ENCODE data around the gene GALNT15. TPM values are rescaled to one million over a fixed set of nuclear protein-coding genes. Genes with fewer than 3 reads are reported as not detected.

Gene GALNT15
- polyA plus RNA-seq, 1 donor, result 0.78 TPM

GRCh38 chr3:16151109-16151508, 23.4 kb upstream of the GALNT15 start:
- no peak for DNase-seq
- WGBS (ENCODE audit: insufficient coverage, low lambda C conversion rate), result no CpG with 5 or more reads among the region's 4 CpGs

GRCh38 chr3:16168211-16168610, 6.3 kb upstream of the GALNT15 start:
- Histone ChIP-seq H3K4me3 (ENCODE audit: low read length) (no peak overlapping the region), H3K27me3 (ENCODE audit: control insufficient read depth, insufficient read depth, low read length) (no peaks in the 10 kb centered on the region), H3K27ac (ENCODE audit: low read length) (no peak overlapping the region), H3K4me1 (ENCODE audit: control insufficient read depth, insufficient read depth, low read length) (no peaks in the 10 kb centered on the region), H3K9me3 (ENCODE audit: control insufficient read depth, low read depth, low read length) (no peaks in the 10 kb centered on the region), H3K36me3 (ENCODE audit: control insufficient read depth, insufficient read depth, low read length) (no peaks in the 10 kb centered on the region)
- DNase-seq, result no peak
- 100% methylated on average over 2 of the region's 6 CpGs for WGBS (ENCODE audit: insufficient coverage, low lambda C conversion rate)

More at GRCh38 chr3:16151109-16151508, 23.4 kb upstream of the GALNT15 start:
- Histone ChIP-seq H3K36me3 (ENCODE audit: control insufficient read depth, insufficient read depth, low read length) (no peaks in the 10 kb centered on the region), H3K27ac (ENCODE audit: low read length) (no peak overlapping the region), H3K27me3 (ENCODE audit: control insufficient read depth, insufficient read depth, low read length) (no peaks in the 10 kb centered on the region), H3K4me3 (ENCODE audit: low read length) (no peak overlapping the region), H3K9me3 (ENCODE audit: control insufficient read depth, low read depth, low read length) (no peaks in the 10 kb centered on the region), H3K4me1 (ENCODE audit: control insufficient read depth, insufficient read depth, low read length) (no peaks in the 10 kb centered on the region)

- no peak overlapping the region for H3K4me3 ChIP-seq (ENCODE audit: low read length)
- WGBS (ENCODE audit: insufficient coverage, low lambda C conversion rate), result no CpG with 5 or more reads among the region's 2 CpGs
- H3K36me3 ChIP-seq (ENCODE audit: control insufficient read depth, insufficient read depth, low read length), result no peaks in the 10 kb centered on the region
- peaks cover 7% of the 10 kb centered on the region for H3K27me3 ChIP-seq (ENCODE audit: control insufficient read depth, insufficient read depth, low read length)
- no peak overlapping the region for H3K27ac ChIP-seq (ENCODE audit: low read length)
- no peaks in the 10 kb centered on the region for H3K4me1 ChIP-seq (ENCODE audit: control insufficient read depth, insufficient read depth, low read length)
- no peak for DNase-seq
- H3K9me3 ChIP-seq (ENCODE audit: control insufficient read depth, low read depth, low read length), result no peaks in the 10 kb centered on the region
These were observed 3.5 kb upstream of the GALNT15 start for GRCh38 chr3:16171009-16171408.

GRCh38 chr3:16171825-16172224, 2.7 kb upstream of the GALNT15 start:
- Histone ChIP-seq H3K27me3 (ENCODE audit: control insufficient read depth, insufficient read depth, low read length) (peaks cover 11% of the 10 kb centered on the region), H3K9me3 (ENCODE audit: control insufficient read depth, low read depth, low read length) (no peaks in the 10 kb centered on the region), H3K4me1 (ENCODE audit: control insufficient read depth, insufficient read depth, low read length) (no peaks in the 10 kb centered on the region), H3K36me3 (ENCODE audit: control insufficient read depth, insufficient read depth, low read length) (no peaks in the 10 kb centered on the region), H3K27ac (ENCODE audit: low read length) (no peak overlapping the region), H3K4me3 (ENCODE audit: low read length) (no peak overlapping the region)
- WGBS (ENCODE audit: insufficient coverage, low lambda C conversion rate), result no CpG with 5 or more reads among the region's 1 CpG
- no peak for DNase-seq

GRCh38 chr3:16173283-16174025, 1.0 kb upstream of the GALNT15 start:
- Histone ChIP-seq H3K4me3 (ENCODE audit: low read length) (no peak overlapping the region), H3K27ac (ENCODE audit: low read length) (no peak overlapping the region), H3K9me3 (ENCODE audit: control insufficient read depth, low read depth, low read length) (no peaks in the 10 kb centered on the region), H3K4me1 (ENCODE audit: control insufficient read depth, insufficient read depth, low read length) (no peaks in the 10 kb centered on the region), H3K36me3 (ENCODE audit: control insufficient read depth, insufficient read depth, low read length) (no peaks in the 10 kb centered on the region), H3K27me3 (ENCODE audit: control insufficient read depth, insufficient read depth, low read length) (peaks cover 11% of the 10 kb centered on the region)
- 70% methylated on average over 2 of the region's 5 CpGs for WGBS (ENCODE audit: insufficient coverage, low lambda C conversion rate)
- DNase-seq, result no peak

GRCh38 chr3:16174026-16174355, 489 bp upstream of the GALNT15 start:
- no peak overlapping the region for H3K4me3 ChIP-seq (ENCODE audit: low read length)
- H3K27ac ChIP-seq (ENCODE audit: low read length), result no peak overlapping the region
- no CpG with 5 or more reads among the region's 1 CpG for WGBS (ENCODE audit: insufficient coverage, low lambda C conversion rate)
- peaks cover 11% of the 10 kb centered on the region for H3K27me3 ChIP-seq (ENCODE audit: control insufficient read depth, insufficient read depth, low read length)
- H3K36me3 ChIP-seq (ENCODE audit: control insufficient read depth, insufficient read depth, low read length), result no peaks in the 10 kb centered on the region
- no peak for DNase-seq
- H3K4me1 ChIP-seq (ENCODE audit: control insufficient read depth, insufficient read depth, low read length), result no peaks in the 10 kb centered on the region
- no peaks in the 10 kb centered on the region for H3K9me3 ChIP-seq (ENCODE audit: control insufficient read depth, low read depth, low read length)

- no CpG with 5 or more reads among the region's 19 CpGs for WGBS (ENCODE audit: insufficient coverage, low lambda C conversion rate)
- Histone ChIP-seq H3K27me3 (ENCODE audit: control insufficient read depth, insufficient read depth, low read length) (peaks cover 11% of the 10 kb centered on the region), H3K27ac (ENCODE audit: low read length) (no peak overlapping the region), H3K4me3 (ENCODE audit: low read length) (no peak overlapping the region), H3K9me3 (ENCODE audit: control insufficient read depth, low read depth, low read length) (no peaks in the 10 kb centered on the region), H3K36me3 (ENCODE audit: control insufficient read depth, insufficient read depth, low read length) (no peaks in the 10 kb centered on the region), H3K4me1 (ENCODE audit: control insufficient read depth, insufficient read depth, low read length) (no peaks in the 10 kb centered on the region)
- no peak for DNase-seq
These were observed 759 bp downstream of the GALNT15 start for GRCh38 chr3:16174976-16175901.

- Histone ChIP-seq H3K27ac (ENCODE audit: low read length) (no peak overlapping the region), H3K27me3 (ENCODE audit: control insufficient read depth, insufficient read depth, low read length) (peaks cover 11% of the 10 kb centered on the region), H3K36me3 (ENCODE audit: control insufficient read depth, insufficient read depth, low read length) (no peaks in the 10 kb centered on the region), H3K9me3 (ENCODE audit: control insufficient read depth, low read depth, low read length) (no peaks in the 10 kb centered on the region), H3K4me3 (ENCODE audit: low read length) (no peak overlapping the region), H3K4me1 (ENCODE audit: control insufficient read depth, insufficient read depth, low read length) (no peaks in the 10 kb centered on the region)
- 100% methylated on average over 1 of the region's 6 CpGs for WGBS (ENCODE audit: insufficient coverage, low lambda C conversion rate)
- DNase-seq, result no peak
These were observed 2.0 kb downstream of the GALNT15 start for GRCh38 chr3:16176391-16177030.

- Histone ChIP-seq H3K36me3 (ENCODE audit: control insufficient read depth, insufficient read depth, low read length) (no peaks in the 10 kb centered on the region), H3K9me3 (ENCODE audit: control insufficient read depth, low read depth, low read length) (no peaks in the 10 kb centered on the region), H3K27me3 (ENCODE audit: control insufficient read depth, insufficient read depth, low read length) (peaks cover 11% of the 10 kb centered on the region), H3K4me3 (ENCODE audit: low read length) (no peak overlapping the region), H3K27ac (ENCODE audit: low read length) (no peak overlapping the region), H3K4me1 (ENCODE audit: control insufficient read depth, insufficient read depth, low read length) (no peaks in the 10 kb centered on the region)
- no CpG with 5 or more reads among the region's 4 CpGs for WGBS (ENCODE audit: insufficient coverage, low lambda C conversion rate)
- DNase-seq, result no peak
These were observed 2.9 kb downstream of the GALNT15 start for GRCh38 chr3:16177382-16177781.

- no peaks in the 10 kb centered on the region for H3K9me3 ChIP-seq (ENCODE audit: control insufficient read depth, low read depth, low read length)
- H3K4me1 ChIP-seq (ENCODE audit: control insufficient read depth, insufficient read depth, low read length), result no peaks in the 10 kb centered on the region
- H3K27me3 ChIP-seq (ENCODE audit: control insufficient read depth, insufficient read depth, low read length), result peaks cover 11% of the 10 kb centered on the region
- DNase-seq, result peak; percentile 61 to 63
- no peak overlapping the region for H3K27ac ChIP-seq (ENCODE audit: low read length)
- WGBS (ENCODE audit: insufficient coverage, low lambda C conversion rate), result 0% methylated on average over 1 of the region's 22 CpGs
- H3K36me3 ChIP-seq (ENCODE audit: control insufficient read depth, insufficient read depth, low read length), result no peaks in the 10 kb centered on the region
- no peak overlapping the region for H3K4me3 ChIP-seq (ENCODE audit: low read length)
These were observed 3.6 kb downstream of the GALNT15 start for GRCh38 chr3:16177962-16178627.

All from large intestine (tissue), 3 donors.